Mesenchymal stem cell (in vitro differentiated cells and primary cell): ENCODE results near the gene DSCAM.

ENCODE experiments used
- DNase-seq: peaks from one replicate; pipeline ENCODE4 v3.0.0-alpha.2; 2013
- H2AFZ ChIP-seq: one replicate; pipeline ENCODE4 v1.6.1; 2013; ENCODE audit warnings: low read depth, mild to moderate bottlenecking, control low read depth, inconsistent platforms, low read length, moderate library complexity
- H2AK5ac ChIP-seq: 2 replicates; pipeline ENCODE4 v1.6.1; 2013; ENCODE audit warnings: low read length, moderate library complexity, mild to moderate bottlenecking, inconsistent platforms; ENCODE audit not compliant: severe bottlenecking
- H2BK120ac ChIP-seq: one replicate; pipeline ENCODE4 v1.6.1; 2013; ENCODE audit warnings: low read depth, mild to moderate bottlenecking, inconsistent platforms, low read length, moderate library complexity
- H2BK12ac ChIP-seq, 2 experiments: one replicate each; pipeline ENCODE4 v1.6.1; 2013; ENCODE audit warnings: inconsistent platforms in 2 of 2, low read length in 2 of 2, mild to moderate bottlenecking in 2 of 2, moderate library complexity in 2 of 2, control low read depth in 1 of 2
- H2BK15ac ChIP-seq: one replicate; pipeline ENCODE4 v1.6.1; 2013; ENCODE audit warnings: mild to moderate bottlenecking, low read depth, inconsistent platforms; ENCODE audit not compliant: poor library complexity, severe bottlenecking
- H2BK5ac ChIP-seq: 2 replicates; pipeline ENCODE4 v1.6.1; 2013; ENCODE audit warnings: low read depth, mild to moderate bottlenecking, low read length, control low read depth, inconsistent platforms; ENCODE audit not compliant: poor library complexity, severe bottlenecking
- H3K14ac ChIP-seq, 2 experiments: one replicate each; pipeline ENCODE4 v1.6.1; 2013; ENCODE audit warnings: inconsistent platforms in 2 of 2, low read length in 2 of 2, control low read depth in 1 of 2, mild to moderate bottlenecking in 1 of 2, moderate library complexity in 1 of 2
- H3K18ac ChIP-seq, 2 experiments: one replicate each; pipeline ENCODE4 v1.6.1; 2013; ENCODE audit warnings: inconsistent platforms in 2 of 2, low read length in 2 of 2, control low read depth in 1 of 2, low read depth in 1 of 2, mild to moderate bottlenecking in 1 of 2
- H3K23ac ChIP-seq, 2 experiments: one replicate each; pipeline ENCODE4 v1.6.1; 2013; ENCODE audit warnings: inconsistent platforms in 2 of 2, low read length in 2 of 2, mild to moderate bottlenecking in 2 of 2, moderate library complexity in 2 of 2, control low read depth in 1 of 2
- H3K27ac ChIP-seq: 2 replicates; pipeline ENCODE4 v1.5.1; 2013; ENCODE audit warnings: mild to moderate bottlenecking, moderate library complexity, low read length, control low read depth, inconsistent platforms; ENCODE audit not compliant: poor library complexity, severe bottlenecking
- H3K27me3 ChIP-seq, 2 experiments: 2 replicates each; pipeline versions ENCODE4 v1.6.1 to v1.7.0; 2013; ENCODE audit warnings: low read length in 2 of 2, mild to moderate bottlenecking in 2 of 2, moderate library complexity in 2 of 2, control low read depth in 1 of 2, inconsistent platforms in 1 of 2; ENCODE audit not compliant: control insufficient read depth in 1 of 2, insufficient read depth in 1 of 2
- H3K36me3 ChIP-seq, 2 experiments: 2 replicates each; pipeline versions ENCODE4 v1.6.1 to v1.7.0; 2013; ENCODE audit warnings: low read length in 2 of 2, control low read depth in 1 of 2, inconsistent platforms in 1 of 2, low read depth in 1 of 2, mild to moderate bottlenecking in 1 of 2; ENCODE audit not compliant: insufficient read depth in 2 of 2, control insufficient read depth in 1 of 2
- H3K4ac ChIP-seq, 2 experiments: one replicate each; pipeline ENCODE4 v1.6.1; 2013; ENCODE audit warnings: inconsistent platforms in 2 of 2, low read length in 2 of 2, mild to moderate bottlenecking in 2 of 2, moderate library complexity in 2 of 2, control low read depth in 1 of 2, low read depth in 1 of 2
- H3K4me1 ChIP-seq: 2 replicates; pipeline ENCODE4 v1.6.1; 2013; ENCODE audit warnings: low read depth, low read length, control low read depth; ENCODE audit not compliant: control insufficient read depth, insufficient read depth
- H3K4me2 ChIP-seq: 2 replicates; pipeline ENCODE4 v1.6.1; 2013; ENCODE audit warnings: low read length, mild to moderate bottlenecking, inconsistent platforms; ENCODE audit not compliant: poor library complexity, severe bottlenecking
- H3K4me3 ChIP-seq, 2 experiments: 2 replicates each; pipeline versions ENCODE4 v1.5.1 to v1.7.0; 2013; ENCODE audit warnings: low read length in 2 of 2, mild to moderate bottlenecking in 2 of 2, control low read depth in 1 of 2, low read depth in 1 of 2; ENCODE audit not compliant: insufficient read depth in 1 of 2
- H3K79me1 ChIP-seq: replicated peaks from 2 replicates; pipeline ENCODE4 v1.6.1; 2013; ENCODE audit warnings: mild to moderate bottlenecking, control low read depth, low read length, inconsistent platforms; ENCODE audit not compliant: poor library complexity, severe bottlenecking
- H3K9ac ChIP-seq: 2 replicates; pipeline ENCODE4 v1.7.0; 2013; ENCODE audit warnings: mild to moderate bottlenecking, low read length, moderate library complexity
- H3K9me3 ChIP-seq: 2 replicates; pipeline ENCODE4 v1.7.0; 2013; ENCODE audit warnings: mild to moderate bottlenecking, low read length; ENCODE audit not compliant: control insufficient read depth
- H4K8ac ChIP-seq: one replicate; pipeline ENCODE4 v1.6.1; 2013; ENCODE audit warnings: inconsistent platforms, mild to moderate bottlenecking, low read length, moderate library complexity
- H4K91ac ChIP-seq: one replicate; pipeline ENCODE4 v1.6.1; 2013; ENCODE audit warnings: mild to moderate bottlenecking, low read length, inconsistent platforms
- WGBS: methylation state at CpG from one replicate; pipeline ENCODE4 v1.1.7; 2013; ENCODE audit warnings: mixed read lengths; 5-methylcytosine and 5-hydroxymethylcytosine counted together

DSCAM gene

DNA sequence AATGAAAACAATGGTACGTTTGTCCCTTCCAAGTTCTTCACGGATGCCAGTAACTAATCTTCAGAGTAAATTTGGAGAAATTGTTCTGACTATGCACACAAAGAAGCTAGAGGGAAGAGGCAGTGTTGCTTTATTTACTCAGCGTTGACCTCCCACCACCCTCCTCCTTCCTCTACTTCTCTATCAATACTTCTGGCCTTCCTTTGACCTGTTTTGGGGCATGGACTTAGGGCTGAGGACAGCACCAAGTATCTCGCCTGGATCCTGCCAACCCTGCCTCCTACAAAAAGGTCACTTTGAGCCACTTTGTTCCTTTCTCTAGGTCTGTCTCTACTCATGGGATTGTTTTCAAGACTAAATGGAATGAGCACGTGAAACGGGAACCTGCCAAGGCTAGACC is 282.6 kb downstream of the DSCAM start:
- no peak overlapping the region for H3K4me3 ChIP-seq
- H3K27ac ChIP-seq, result no peak overlapping the region
- no peaks in the 10 kb centered on the region for H3K36me3 ChIP-seq
- H3K79me1 ChIP-seq, result no peaks in the 10 kb centered on the region
- DNase-seq, result no peak
- H2BK15ac ChIP-seq, result no peak overlapping the region
- H2BK12ac ChIP-seq, result no peak overlapping the region
- WGBS, result 79% methylated on average over 6 of the region's 6 CpGs
- H3K4me2 ChIP-seq, result no peak overlapping the region
- H3K27me3 ChIP-seq, result no peaks in the 10 kb centered on the region
- no peak overlapping the region for H4K8ac ChIP-seq
- H4K91ac ChIP-seq, result no peak overlapping the region
- no peak overlapping the region for H3K14ac ChIP-seq
- H3K9ac ChIP-seq, result no peak overlapping the region
- H3K18ac ChIP-seq, result no peak overlapping the region
- H2BK5ac ChIP-seq, result no peak overlapping the region
- no peak overlapping the region for H2AK5ac ChIP-seq
- H3K23ac ChIP-seq, result no peak overlapping the region
- H2AFZ ChIP-seq, result no peak overlapping the region
- no peak overlapping the region for H2BK120ac ChIP-seq
- peaks cover 16% of the 10 kb centered on the region for H3K9me3 ChIP-seq
- H3K4ac ChIP-seq, result no peak overlapping the region
- H3K4me1 ChIP-seq, result no peaks in the 10 kb centered on the region

DNA sequence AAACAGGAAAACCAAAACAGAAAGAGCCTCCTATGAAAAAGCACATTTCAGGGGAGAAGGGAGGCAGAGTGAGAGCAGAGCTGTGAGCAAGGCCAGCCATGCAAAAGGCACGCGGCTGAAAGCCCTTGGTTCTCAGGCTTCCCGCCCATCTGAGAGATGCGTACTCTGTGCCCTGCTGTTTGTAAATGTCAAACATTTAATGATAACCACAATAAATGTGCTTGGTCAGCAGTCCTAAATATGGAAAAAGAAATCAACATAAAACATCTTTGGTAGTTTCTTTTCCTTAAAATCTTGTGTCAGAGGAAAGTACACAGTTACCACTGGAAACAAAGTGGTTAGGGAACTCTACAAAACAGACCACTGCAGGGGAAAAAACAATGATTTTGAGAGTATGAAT is 283.1 kb downstream of the DSCAM start:
- no peak for DNase-seq
- Histone ChIP-seq H2BK120ac (no peak overlapping the region), H3K27me3 (no peaks in the 10 kb centered on the region), H3K14ac (no peak overlapping the region), H3K23ac (no peak overlapping the region), H4K8ac (no peak overlapping the region), H3K18ac (no peak overlapping the region), H2AFZ (no peak overlapping the region), H2AK5ac (no peak overlapping the region), H3K4me1 (no peaks in the 10 kb centered on the region), H3K4ac (no peak overlapping the region), H3K9me3 (peaks cover 16% of the 10 kb centered on the region), H3K79me1 (no peaks in the 10 kb centered on the region), H2BK15ac (no peak overlapping the region), H3K9ac (no peak overlapping the region), H2BK5ac (no peak overlapping the region), H4K91ac (no peak overlapping the region), H3K36me3 (no peaks in the 10 kb centered on the region), H3K27ac (no peak overlapping the region), H3K4me2 (no peak overlapping the region), H3K4me3 (no peak overlapping the region), H2BK12ac (no peak overlapping the region)
- 54% methylated on average over 2 of the region's 4 CpGs for WGBS

DNA sequence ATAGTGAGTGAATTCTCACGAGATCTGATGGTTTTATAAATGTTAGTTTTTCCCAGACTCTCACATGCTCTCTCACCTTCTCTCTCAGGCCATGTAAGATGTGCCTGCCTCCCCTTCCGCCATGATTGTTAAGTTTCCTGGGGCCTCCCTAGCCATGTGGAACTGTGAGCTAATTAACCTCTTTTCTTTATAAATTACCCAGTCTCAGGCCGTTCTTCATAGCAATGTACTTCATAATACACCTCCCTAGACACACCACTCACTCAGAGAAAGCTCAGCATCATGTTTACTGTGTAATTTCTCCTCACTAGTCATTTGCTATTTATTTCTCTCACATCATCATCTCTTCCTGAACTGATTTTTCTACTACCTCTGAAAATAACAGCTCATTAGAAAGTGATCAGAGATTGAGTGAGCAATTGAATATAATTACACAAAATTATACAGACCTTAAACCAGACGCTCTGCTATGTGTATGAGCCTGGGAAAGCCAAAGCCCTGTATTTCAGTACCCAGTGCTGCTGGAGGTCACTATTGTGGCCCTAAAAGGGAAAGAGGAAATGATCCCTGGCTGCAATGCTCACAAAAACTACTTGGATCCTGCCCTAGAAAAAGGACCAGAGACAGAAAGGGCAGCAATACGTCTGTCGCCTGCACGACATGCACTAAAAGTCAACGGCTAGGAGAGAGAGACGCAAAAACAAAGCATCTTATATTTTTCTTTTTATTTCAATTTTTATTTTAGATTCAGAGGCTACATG is 284.5 kb downstream of the DSCAM start:
- Histone ChIP-seq H3K9ac (no peak overlapping the region), H3K9me3 (peaks cover 19% of the 10 kb centered on the region), H4K91ac (no peak overlapping the region)

DNA sequence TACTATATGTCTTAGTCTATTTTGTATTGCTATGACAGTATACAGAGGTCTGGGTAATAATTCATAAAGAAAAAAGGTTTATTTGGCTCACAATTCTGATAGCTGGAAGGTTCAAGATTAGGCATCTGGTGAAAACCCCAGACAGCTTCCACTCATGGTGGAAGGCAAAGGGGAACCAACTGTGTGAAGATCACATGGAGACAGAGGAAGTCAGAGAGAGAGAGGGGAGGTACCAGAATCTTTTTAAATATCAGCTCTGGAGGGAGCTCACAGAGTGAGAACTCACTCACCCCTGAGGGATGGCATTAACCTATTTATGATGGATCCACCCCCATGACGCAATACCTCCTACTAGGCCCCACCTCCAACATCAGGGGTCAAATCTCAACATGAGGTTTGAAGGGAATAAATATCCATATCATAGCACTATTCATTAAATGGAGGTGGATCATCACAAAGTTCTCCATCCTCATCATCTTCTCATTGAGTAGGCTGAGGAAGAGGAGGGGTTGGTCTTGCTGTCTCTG is 290.5 kb downstream of the DSCAM start:
- Histone ChIP-seq H3K4me3 (no peak overlapping the region), H3K4me1 (no peaks in the 10 kb centered on the region), H3K27me3 (no peaks in the 10 kb centered on the region), H4K91ac (no peak overlapping the region), H2BK5ac (no peak overlapping the region), H3K4me2 (no peak overlapping the region), H4K8ac (no peak overlapping the region), H3K4ac (no peak overlapping the region), H3K9me3 (peaks cover 12% of the 10 kb centered on the region), H2AFZ (no peak overlapping the region), H2BK15ac (no peak overlapping the region), H2BK12ac (no peak overlapping the region), H3K14ac (no peak overlapping the region), H3K27ac (no peak overlapping the region), H3K23ac (no peak overlapping the region), H3K9ac (no peak overlapping the region), H3K79me1 (no peaks in the 10 kb centered on the region), H3K18ac (no peak overlapping the region), H2BK120ac (no peak overlapping the region), H3K36me3 (no peaks in the 10 kb centered on the region), H2AK5ac (no peak overlapping the region)
- no peak for DNase-seq
- WGBS, result no CpG with 5 or more reads among the region's 1 CpG

More for the DNA sequence above, 284.5 kb downstream of the DSCAM start:
- WGBS, result 59% methylated on average over 7 of the region's 9 CpGs
- Histone ChIP-seq H3K27ac (no peak overlapping the region), H2AK5ac (no peak overlapping the region), H3K4ac (no peak overlapping the region), H2BK12ac (no peak overlapping the region), H3K4me2 (no peak overlapping the region), H3K79me1 (no peaks in the 10 kb centered on the region), H3K36me3 (no peaks in the 10 kb centered on the region), H2AFZ (no peak overlapping the region), H3K23ac (no peak overlapping the region), H3K14ac (no peak overlapping the region), H3K4me1 (no peaks in the 10 kb centered on the region), H2BK120ac (no peak overlapping the region), H4K8ac (no peak overlapping the region), H3K4me3 (no peak overlapping the region), H2BK5ac (no peak overlapping the region), H2BK15ac (no peak overlapping the region), H3K27me3 (no peaks in the 10 kb centered on the region), H3K18ac (no peak overlapping the region)
- DNase-seq, result no peak
